Stimulated activated naive B cell treated with anti-CD40 and anti-IgM and Interleukin-4, amounts not matched to agents 10 μg/mL and 1 μg/mL and 100 μg/mL, for 72 hours (primary cell): Measurements from ENCODE around the gene AKT1S1.

Experiments used
- ATAC-seq, 2 donors: fragments of 150-1000 bp; cut with Tn5 transposase; replicated peaks; 2 replicates each; pipeline ENCODE4 v1.10.0; 2021; ENCODE audit warnings: moderate library complexity in 1 of 2
- DNase-seq: peaks from one replicate; pipeline ENCODE4 v3.0.0; 2021
- H3K27ac Mint-ChIP-seq: one replicate; pipeline ENCODE4 v1.8.0; 2022; ENCODE audit warnings: mild to moderate bottlenecking, mixed read lengths
- H3K27me3 Mint-ChIP-seq, 2 donors: one replicate each; pipeline ENCODE4 v1.8.0; 2022; ENCODE audit warnings: mixed read lengths in 2 of 2
- H3K36me3 Mint-ChIP-seq, 2 donors: one replicate each; pipeline ENCODE4 v1.8.0; 2022; ENCODE audit warnings: mixed read lengths in 2 of 2, mild to moderate bottlenecking in 1 of 2
- H3K4me1 Mint-ChIP-seq, 2 donors: one replicate each; pipeline ENCODE4 v1.8.0; 2022; ENCODE audit warnings: mixed read lengths in 2 of 2, mild to moderate bottlenecking in 1 of 2
- H3K4me3 Mint-ChIP-seq, 2 donors: one replicate each; pipeline ENCODE4 v1.8.0; 2022; ENCODE audit warnings: mild to moderate bottlenecking in 2 of 2, mixed read lengths in 2 of 2, moderate library complexity in 1 of 2
- H3K9me3 Mint-ChIP-seq, 2 donors: one replicate each; pipeline ENCODE4 v1.8.0; 2022; ENCODE audit warnings: mixed read lengths in 2 of 2, mild to moderate bottlenecking in 1 of 2

AKT1S1 gene

DNA sequence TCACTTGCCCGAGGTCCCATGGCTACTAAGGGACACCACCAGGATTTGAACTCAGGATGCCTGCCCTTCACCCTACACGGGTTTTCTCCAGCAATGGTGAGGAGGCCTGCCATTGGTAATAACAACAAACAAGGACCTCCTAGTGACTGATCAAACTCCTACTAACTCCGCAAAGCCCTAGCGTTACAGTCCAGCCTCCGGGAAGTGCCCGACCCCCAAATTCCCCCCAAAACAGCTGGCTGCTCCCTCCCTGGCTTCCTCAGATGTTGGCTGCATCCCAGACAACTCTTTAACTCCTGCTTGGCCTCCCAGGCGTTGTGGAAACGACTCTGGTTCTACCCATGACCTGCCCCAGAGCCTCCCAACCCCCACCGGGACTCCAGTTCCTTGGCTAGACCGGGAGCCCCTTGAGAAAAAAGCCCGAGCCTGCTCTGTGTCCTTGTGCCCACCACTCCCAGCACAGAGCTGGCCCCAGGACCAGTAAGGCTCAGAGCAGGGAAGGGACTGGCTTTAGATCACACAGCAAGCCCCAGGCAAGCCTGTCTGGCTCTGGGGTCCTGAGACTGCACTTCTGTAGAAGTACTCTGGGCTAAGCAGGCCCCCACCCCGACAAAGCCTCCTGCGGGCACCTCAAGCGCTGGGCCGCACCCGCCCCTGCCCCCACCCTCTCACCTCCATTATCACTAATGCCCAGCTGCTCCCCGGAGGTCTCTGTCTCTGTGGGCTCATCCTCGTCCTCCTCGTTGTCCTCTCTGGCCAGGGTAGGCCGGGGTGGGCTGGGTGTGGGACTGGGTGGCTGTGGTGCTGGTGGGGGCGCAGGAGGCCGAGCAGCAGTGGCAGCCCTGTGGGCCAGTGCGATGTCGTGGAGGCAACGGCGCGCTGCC lies 4.7 kb downstream of the AKT1S1 start:
- Mint-ChIP-seq H3K4me1 (peaks cover 20 to 40% of the 10 kb centered on the region in 2 donors), H3K27me3 (no peaks in the 10 kb centered on the region), H3K4me3 (no peak overlapping the region), H3K36me3 (peaks cover 16 to 22% of the 10 kb centered on the region in 2 donors), H3K27ac (peak overlapping the region; percentile 72), H3K9me3 (no peaks in the 10 kb centered on the region)
- ATAC-seq (no peak), DNase-seq (no peak)

DNA sequence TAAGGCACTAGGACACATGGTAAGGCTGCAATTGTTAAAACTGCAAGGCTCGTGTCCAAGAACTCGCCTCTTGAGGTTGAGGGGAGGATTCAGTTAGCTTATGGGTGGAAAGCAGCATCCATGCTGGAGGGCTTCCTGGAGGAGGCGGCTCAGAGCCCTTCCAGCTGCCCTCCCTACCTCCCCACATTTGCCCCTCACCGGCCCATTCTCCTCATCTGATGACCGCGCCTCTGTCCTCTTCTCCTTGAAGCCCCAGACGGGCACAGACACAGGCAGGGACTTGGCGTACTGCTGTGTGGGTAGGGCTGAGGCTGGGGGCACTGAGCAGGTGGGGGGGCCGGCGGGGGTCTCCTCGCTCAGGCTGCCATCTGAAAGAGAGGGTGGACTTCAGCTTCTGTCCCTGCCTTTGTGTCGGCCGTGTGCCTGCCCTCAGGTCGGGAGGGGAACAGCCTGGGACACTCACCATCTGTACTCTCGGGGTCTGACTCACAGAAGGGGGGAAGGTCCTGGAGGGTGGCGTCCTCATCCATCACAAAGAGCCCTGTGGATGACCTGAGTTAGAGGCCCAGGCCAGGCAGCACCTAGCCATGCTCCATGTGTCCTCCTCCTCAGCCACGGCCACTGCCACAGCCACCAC lies 5.7 kb downstream of the AKT1S1 start:
- no peak overlapping the region for H3K27ac Mint-ChIP-seq
- H3K4me1 Mint-ChIP-seq: peaks cover 23 to 46% of the 10 kb centered on the region in 2 donors
- peak overlapping the region in 1 of 2 donors; percentile 18 for H3K4me3 Mint-ChIP-seq
- ATAC-seq: no peak
- peaks cover 18 to 26% of the 10 kb centered on the region in 2 donors for H3K36me3 Mint-ChIP-seq
- no peaks in the 10 kb centered on the region for H3K9me3 Mint-ChIP-seq
- no peaks in the 10 kb centered on the region for H3K27me3 Mint-ChIP-seq
- DNase-seq: no peak

- ATAC-seq (no peak), DNase-seq (no peak)
- peaks cover 24 to 52% of the 10 kb centered on the region in 2 donors for H3K4me1 Mint-ChIP-seq
- H3K27ac Mint-ChIP-seq: peak overlapping the region; percentile 88
- peaks cover 21 to 31% of the 10 kb centered on the region in 2 donors for H3K36me3 Mint-ChIP-seq
- no peaks in the 10 kb centered on the region for H3K27me3 Mint-ChIP-seq
- no peaks in the 10 kb centered on the region for H3K9me3 Mint-ChIP-seq
- no peak overlapping the region for H3K4me3 Mint-ChIP-seq
These were observed 6.8 kb downstream of the AKT1S1 start for GRCh38 chr19:49870309-49870901.

DNA sequence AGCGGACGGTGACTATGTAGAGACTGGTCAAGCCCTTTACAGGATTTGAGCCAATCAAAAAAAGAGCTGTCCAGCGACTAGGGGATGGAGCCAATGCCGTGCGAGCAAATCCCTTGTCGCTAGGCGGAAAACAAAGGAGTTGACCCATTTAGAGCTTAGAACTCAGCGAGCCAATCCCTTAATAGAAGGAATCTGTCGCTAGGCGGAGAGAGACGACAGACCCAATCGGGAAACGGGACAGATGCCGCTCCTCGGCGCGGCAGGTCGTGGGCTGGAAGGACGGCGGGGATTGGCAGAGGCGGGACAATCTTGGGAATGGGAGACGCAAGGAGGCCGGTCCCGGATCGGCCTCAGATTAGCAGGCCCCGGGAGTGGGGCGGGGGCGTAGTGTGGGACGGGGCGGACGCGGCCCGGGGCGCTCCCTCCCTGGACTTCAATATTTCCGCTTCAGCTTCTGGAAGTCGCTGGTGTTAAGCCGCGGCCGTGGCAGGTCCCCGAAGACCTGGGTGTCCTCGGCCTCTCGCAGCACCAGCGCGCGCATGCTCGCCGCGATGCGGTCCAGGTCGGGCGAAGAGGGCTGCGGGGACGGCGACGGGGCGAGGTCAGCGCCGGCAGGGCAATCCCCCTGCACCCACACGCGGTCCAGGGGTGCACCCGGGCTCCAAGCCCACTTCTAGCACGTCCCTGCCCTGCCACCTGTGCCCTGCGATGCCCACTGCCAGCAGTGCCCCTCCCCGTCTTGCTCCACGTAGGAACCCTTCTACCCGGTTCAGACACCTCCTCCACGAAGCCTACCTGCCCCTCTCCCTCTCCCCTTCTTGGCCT lies 7.5 kb downstream of the AKT1S1 start:
- peak; percentile 77 to 79 for ATAC-seq
- peak overlapping the region; percentile 88 for H3K27ac Mint-ChIP-seq
- H3K27me3 Mint-ChIP-seq: no peaks in the 10 kb centered on the region

GRCh38 chr19:49869009-49869483 lies 8.1 kb downstream of the AKT1S1 start:
- H3K27ac Mint-ChIP-seq: no peak overlapping the region

More for the DNA sequence above, 7.5 kb downstream of the AKT1S1 start:
- no peak overlapping the region for H3K4me3 Mint-ChIP-seq
- peak; percentile 93 for DNase-seq
- H3K4me1 Mint-ChIP-seq: peaks cover 27 to 52% of the 10 kb centered on the region in 2 donors
- no peaks in the 10 kb centered on the region for H3K9me3 Mint-ChIP-seq
- peaks cover 26 to 37% of the 10 kb centered on the region in 2 donors for H3K36me3 Mint-ChIP-seq

DNA sequence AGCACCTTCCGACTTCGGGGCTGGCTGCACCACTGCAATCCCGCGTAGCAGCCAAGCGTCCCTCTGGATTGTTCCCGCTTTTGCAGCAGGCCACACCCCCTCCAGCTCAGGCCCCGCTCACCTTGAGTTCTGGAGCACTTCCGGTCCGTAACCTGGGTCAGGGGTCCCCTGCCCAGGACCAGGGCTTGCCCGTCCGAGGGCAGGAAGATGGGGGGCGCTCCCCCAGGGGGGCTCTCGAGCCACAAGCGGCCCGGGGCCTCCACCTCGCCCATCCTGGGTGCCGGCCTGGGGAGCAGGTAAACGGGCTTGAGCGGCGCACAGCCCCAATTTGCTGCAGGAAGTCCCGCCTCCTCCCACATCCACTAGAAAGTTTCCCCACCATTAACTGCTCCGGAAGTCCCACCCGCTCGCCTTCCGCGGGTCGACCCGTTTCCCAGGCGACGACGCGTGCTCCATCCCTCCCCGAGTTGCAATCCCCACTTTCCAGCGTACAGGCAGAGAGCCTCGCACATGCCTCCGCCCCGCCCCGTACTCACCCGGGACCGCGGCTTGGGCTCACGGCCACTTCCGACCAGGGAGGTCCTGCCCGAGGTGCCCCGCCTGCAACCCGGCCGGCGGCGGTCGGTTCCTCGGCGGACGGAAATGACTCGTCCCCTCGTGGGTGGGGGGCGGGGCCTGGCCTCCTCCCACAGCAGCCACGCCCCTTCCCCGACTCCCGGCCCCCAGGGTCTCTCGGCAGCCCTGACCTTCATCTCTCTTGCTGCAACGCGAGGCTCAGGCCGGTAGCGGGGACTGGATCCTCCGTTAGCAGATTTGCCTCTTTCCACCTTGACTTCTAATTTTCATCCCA lies 10.0 kb downstream of the AKT1S1 start, which contains the start of gene PNKP:
PNKP (minus strand) TSS at position 644 of the 850 bp plus-strand sequence; CDS start at position 272, 372 bp downstream.
- peak; percentile 61 to 64 for ATAC-seq
- peaks cover 42 to 45% of the 10 kb centered on the region in 2 donors for H3K36me3 Mint-ChIP-seq
- H3K9me3 Mint-ChIP-seq: no peaks in the 10 kb centered on the region
- peaks cover 30 to 61% of the 10 kb centered on the region in 2 donors for H3K4me1 Mint-ChIP-seq
- H3K4me3 Mint-ChIP-seq: peak within 1 kb of the TSS in 1 of 2 donors; percentile 100
- H3K27me3 Mint-ChIP-seq: no peaks in the 10 kb centered on the region
- peak within 1 kb of the TSS; percentile 99 for H3K27ac Mint-ChIP-seq
- DNase-seq: peak; percentile 84

More at GRCh38 chr19:49869009-49869483, 8.1 kb downstream of the AKT1S1 start:
- DNase-seq (no peak), ATAC-seq (peak; percentile 27 to 30)
- no peaks in the 10 kb centered on the region for H3K27me3 Mint-ChIP-seq
- peaks cover 27 to 55% of the 10 kb centered on the region in 2 donors for H3K4me1 Mint-ChIP-seq
- no peak overlapping the region for H3K4me3 Mint-ChIP-seq
- peaks cover 31 to 41% of the 10 kb centered on the region in 2 donors for H3K36me3 Mint-ChIP-seq
- no peaks in the 10 kb centered on the region for H3K9me3 Mint-ChIP-seq

- peak overlapping the region; percentile 47 for H3K27ac Mint-ChIP-seq
- ATAC-seq: no peak
These were observed 12.3 kb downstream of the AKT1S1 start for GRCh38 chr19:49864890-49865289.

DNA sequence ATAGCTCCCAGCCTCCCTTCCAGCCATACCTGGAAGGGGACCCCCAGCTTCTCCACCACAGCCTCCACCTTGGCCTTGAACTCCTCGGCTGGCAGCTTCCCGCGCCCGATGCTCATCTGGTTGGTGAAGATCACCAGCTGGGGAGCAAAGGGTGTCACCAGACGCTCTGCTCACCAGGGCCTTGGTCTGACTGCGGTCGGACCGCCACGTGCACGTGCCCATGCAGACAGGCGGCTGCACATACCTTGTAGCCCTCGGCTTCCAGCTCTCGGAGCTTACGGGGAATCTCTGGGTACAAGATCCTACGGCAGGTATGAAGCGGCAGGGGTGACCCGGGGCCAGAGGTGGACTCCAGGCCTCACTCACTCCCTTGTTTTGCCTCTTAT lies 13.2 kb downstream of the AKT1S1 start:
- no peaks in the 10 kb centered on the region for H3K9me3 Mint-ChIP-seq
- DNase-seq (no peak), ATAC-seq (no peak)
- no peak overlapping the region for H3K27ac Mint-ChIP-seq
- H3K4me3 Mint-ChIP-seq: no peak overlapping the region
- H3K27me3 Mint-ChIP-seq: no peaks in the 10 kb centered on the region
- H3K36me3 Mint-ChIP-seq: peaks cover 48 to 63% of the 10 kb centered on the region in 2 donors
- H3K4me1 Mint-ChIP-seq: peaks cover 23 to 54% of the 10 kb centered on the region in 2 donors

More at GRCh38 chr19:49864890-49865289, 12.3 kb downstream of the AKT1S1 start:
- no peak for DNase-seq
- H3K4me3 Mint-ChIP-seq: peak overlapping the region in 1 of 2 donors; percentile 28
- H3K9me3 Mint-ChIP-seq: no peaks in the 10 kb centered on the region
- H3K27me3 Mint-ChIP-seq: no peaks in the 10 kb centered on the region
- H3K36me3 Mint-ChIP-seq: peaks cover 43 to 59% of the 10 kb centered on the region in 2 donors
- peaks cover 23 to 52% of the 10 kb centered on the region in 2 donors for H3K4me1 Mint-ChIP-seq

DNA sequence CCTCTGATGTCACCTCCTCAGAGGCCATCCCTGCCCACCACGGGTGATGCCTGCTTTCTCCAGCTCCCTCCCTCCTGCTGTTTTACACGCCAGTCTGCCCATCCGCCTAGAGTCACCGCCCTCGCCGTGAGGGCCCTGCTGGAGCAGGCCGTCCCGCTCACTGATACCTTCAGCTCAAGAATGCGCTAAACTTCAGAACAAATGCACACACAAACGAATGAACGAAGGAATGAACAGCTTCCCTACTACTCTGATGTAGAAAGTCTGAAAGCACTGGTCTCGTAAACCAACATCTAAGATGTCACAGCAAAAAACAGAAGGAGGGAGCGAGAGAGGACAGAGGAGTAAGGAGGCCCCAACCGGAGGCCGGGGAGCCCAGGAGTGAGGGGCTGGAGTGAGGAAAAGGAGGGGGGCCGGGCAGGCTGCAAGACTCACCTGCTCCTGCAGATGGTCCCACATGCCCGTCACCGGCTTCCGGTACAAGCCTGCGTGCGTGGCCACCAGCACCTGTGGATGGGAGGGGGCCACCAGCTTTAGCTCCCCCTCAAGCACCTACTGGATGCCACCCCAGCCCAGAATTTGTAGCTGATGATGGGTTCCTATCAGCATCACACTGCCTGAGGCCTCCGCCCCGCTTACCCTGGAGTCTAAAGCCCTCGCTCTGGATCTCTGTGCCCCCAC lies 13.8 kb downstream of the AKT1S1 start:
- DNase-seq: no peak
- Mint-ChIP-seq H3K4me3 (no peak overlapping the region), H3K36me3 (peaks cover 52 to 66% of the 10 kb centered on the region in 2 donors), H3K4me1 (peaks cover 23 to 57% of the 10 kb centered on the region in 2 donors), H3K27me3 (no peaks in the 10 kb centered on the region), H3K9me3 (no peaks in the 10 kb centered on the region), H3K27ac (no peak overlapping the region)
- ATAC-seq: no peak

GRCh38 chr19:49862391-49863253 lies 14.5 kb downstream of the AKT1S1 start:
- ATAC-seq (no peak), DNase-seq (no peak)
- no peaks in the 10 kb centered on the region for H3K27me3 Mint-ChIP-seq
- no peaks in the 10 kb centered on the region for H3K9me3 Mint-ChIP-seq
- H3K4me1 Mint-ChIP-seq: peaks cover 22 to 57% of the 10 kb centered on the region in 2 donors
- peaks cover 59 to 72% of the 10 kb centered on the region in 2 donors for H3K36me3 Mint-ChIP-seq
- H3K4me3 Mint-ChIP-seq: no peak overlapping the region
- peak overlapping the region; percentile 73 for H3K27ac Mint-ChIP-seq

GRCh38 chr19:49861541-49862378 lies 15.4 kb downstream of the AKT1S1 start:
- Mint-ChIP-seq H3K27me3 (no peaks in the 10 kb centered on the region), H3K4me3 (no peak overlapping the region), H3K36me3 (peaks cover 62 to 79% of the 10 kb centered on the region in 2 donors), H3K27ac (no peak overlapping the region), H3K9me3 (no peaks in the 10 kb centered on the region), H3K4me1 (peaks cover 20 to 54% of the 10 kb centered on the region in 2 donors)
- no peak for ATAC-seq
- DNase-seq: no peak
